Breast epithelium (tissue), 4 donors: ENCODE data around the gene C1orf21. TPM values are rescaled to one million over a fixed set of nuclear protein-coding genes. Genes with fewer than 3 reads are reported as not detected.

Experiments
- DNase-seq, 2 donors: peaks; one replicate each; pipeline ENCODE4 v3.0.0-alpha.2; 2019; ENCODE audit warnings: low spot score in 2 of 2
- H3K27ac ChIP-seq, 2 donors: fragments of 200-600 bp; sonication (generic) in 1 of 2; one replicate each; pipeline ENCODE4 v1.5.1; 2016 to 2019; ENCODE audit warnings: mild to moderate bottlenecking in 1 of 2
- H3K27me3 ChIP-seq, 2 donors: fragments of 200-600 bp; sonication (generic) in 1 of 2; one replicate each; pipeline versions ENCODE4 v1.5.1 to v1.6.0; 2017 to 2019; ENCODE audit warnings: control low read depth in 1 of 2, mild to moderate bottlenecking in 1 of 2
- H3K36me3 ChIP-seq: fragments of 200-600 bp; one replicate; pipeline ENCODE4 v1.5.1; 2019
- H3K4me1 ChIP-seq, 2 donors: fragments of 200-600 bp; sonication (generic); one replicate each; pipeline ENCODE4 v1.5.1; 2016 to 2019; ENCODE audit warnings: control low read depth in 1 of 2
- H3K4me3 ChIP-seq, 3 donors: fragments of 200-600 bp; sonication (generic); 1 replicate in 2 of 3; 2 replicates in 1 of 3; pipeline ENCODE4 v1.5.1; 2016 to 2019; ENCODE audit warnings: mild to moderate bottlenecking in 3 of 3, moderate library complexity in 2 of 3
- H3K9me3 ChIP-seq, 2 donors: fragments of 200-600 bp; sonication (generic) in 1 of 2; one replicate each; pipeline ENCODE4 v1.5.1; 2016 to 2019; ENCODE audit warnings: control low read depth in 1 of 2
- CTCF ChIP-seq, 3 donors: fragments of 450-650 bp; IDR thresholded peaks; one replicate each; pipeline ENCODE4 v1.5.1; 2016 to 2017; ENCODE audit warnings: antibody characterized with exemption in 3 of 3, mild to moderate bottlenecking in 3 of 3, moderate library complexity in 3 of 3
- POLR2A ChIP-seq: fragments of 450-650 bp; IDR thresholded peaks from one replicate; pipeline ENCODE4 v1.6.1; 2016; ENCODE audit warnings: antibody characterized with exemption, mild to moderate bottlenecking, moderate library complexity
- POLR2AphosphoS5 ChIP-seq, 3 donors: sonication (generic); formaldehyde crosslinking; IDR thresholded peaks; one replicate each; pipeline ENCODE4 v1.6.1; 2017; ENCODE audit warnings: antibody characterized with exemption in 3 of 3
- intact Hi-C: fragments of 100-400 bp; cut with DNase I; formaldehyde crosslinking; loops from one replicate; pipeline ENCODE4 v1.15.1; 2023; ENCODE audit warnings: low total_unique reads
- total RNA-seq, 3 donors: library from RNA; depleted of rRNA; stranded (reverse); fragments of >200 nt; gene quantifications; one replicate each; pipeline ENCODE4 v1.1.0, GENCODE V29; 2016

Gene C1orf21
- total RNA-seq, 3 donors from 2014 or later = 31.5 to 75.7 (median 54.7) TPM

GRCh38 chr1:184622136-184622823, 235.5 kb downstream of the C1orf21 start:
- intact Hi-C loops = no loop called here
- TF ChIP-seq POLR2AphosphoS5 (IDR thresholded peaks at IDR 0.05) (peak; percentile 80 to 94 (median 89)), POLR2A (peak; percentile 39), CTCF (IDR thresholded peaks at IDR 0.05) (no peak)
- Histone ChIP-seq H3K27me3 (no peaks in the 10 kb centered on the region), H3K4me3 (peak overlapping the region in 2 of 3 donors; percentile 3 to 39), H3K9me3 (no peaks in the 10 kb centered on the region), H3K36me3 (no peaks in the 10 kb centered on the region), H3K27ac (peak overlapping the region; percentile 94 to 96), H3K4me1 (peaks cover 13 to 23% of the 10 kb centered on the region in 2 donors)
- DNase-seq = peak; percentile 73 to 94

GRCh38 chr1:184623404-184623803, 236.6 kb downstream of the C1orf21 start:
- no peaks in the 10 kb centered on the region for H3K36me3 ChIP-seq
- H3K27me3 ChIP-seq = no peaks in the 10 kb centered on the region
- H3K4me3 ChIP-seq = no peak overlapping the region
- peaks cover 13 to 23% of the 10 kb centered on the region in 2 donors for H3K4me1 ChIP-seq
- no peak for TF ChIP-seq CTCF (IDR thresholded peaks at IDR 0.05)
- TF ChIP-seq POLR2AphosphoS5 (IDR thresholded peaks at IDR 0.05) = no peak
- TF ChIP-seq POLR2A = no peak
- intact Hi-C loops = no loop called here
- H3K27ac ChIP-seq = peak overlapping the region; percentile 94 to 96
- DNase-seq = no peak
- no peaks in the 10 kb centered on the region for H3K9me3 ChIP-seq

- Histone ChIP-seq H3K4me1 (peaks cover 13 to 23% of the 10 kb centered on the region in 2 donors), H3K4me3 (no peak overlapping the region), H3K27me3 (no peaks in the 10 kb centered on the region), H3K36me3 (no peaks in the 10 kb centered on the region), H3K27ac (peak overlapping the region; percentile 94 to 96), H3K9me3 (no peaks in the 10 kb centered on the region)
- peak in 1 of 2 donors; percentile 65 for DNase-seq
- TF ChIP-seq CTCF (IDR thresholded peaks at IDR 0.05) (no peak), POLR2A (no peak), POLR2AphosphoS5 (IDR thresholded peaks at IDR 0.05) (no peak)
- intact Hi-C loops = no loop called here
Observed at GRCh38 chr1:184624051-184624450, 237.2 kb downstream of the C1orf21 start.

- intact Hi-C loops = no loop called here
- Histone ChIP-seq H3K36me3 (no peaks in the 10 kb centered on the region), H3K4me1 (peaks cover 13 to 23% of the 10 kb centered on the region in 2 donors), H3K27ac (peak overlapping the region; percentile 94 to 96), H3K27me3 (no peaks in the 10 kb centered on the region), H3K4me3 (no peak overlapping the region), H3K9me3 (no peaks in the 10 kb centered on the region)
- TF ChIP-seq CTCF (IDR thresholded peaks at IDR 0.05) = no peak
- no peak for DNase-seq
Observed at GRCh38 chr1:184624626-184625025, 237.8 kb downstream of the C1orf21 start.

- no peaks in the 10 kb centered on the region for H3K27me3 ChIP-seq
- DNase-seq = no peak
- H3K36me3 ChIP-seq = no peaks in the 10 kb centered on the region
- no peak overlapping the region for H3K4me3 ChIP-seq
- no peak for TF ChIP-seq CTCF (IDR thresholded peaks at IDR 0.05)
- no peak for TF ChIP-seq POLR2A
- TF ChIP-seq POLR2AphosphoS5 (IDR thresholded peaks at IDR 0.05) = no peak
- H3K9me3 ChIP-seq = no peaks in the 10 kb centered on the region
- H3K27ac ChIP-seq = peak overlapping the region; percentile 94 to 96
- intact Hi-C loops = no loop called here
- H3K4me1 ChIP-seq = peaks cover 13 to 23% of the 10 kb centered on the region in 2 donors
Observed at GRCh38 chr1:184625271-184625670, 238.4 kb downstream of the C1orf21 start.
